Measurements from ENCODE around the gene SYF2.
"Not testable (repeated sequence)": the region's sequence is repeated elsewhere in the genome, so short reads cannot be mapped to it uniquely, and the experiment has no call there.

The SYF2 gene

GRCh38 chr1:25232027-25232865 is at the start of gene SYF2:
SYF2 (minus strand) TSS chr1:25232502; CDS start chr1:25232467, 35 bp downstream.
- DNase-seq, result peak; percentile 95

GRCh38 chr1:25279693-25280111 is 47.4 kb upstream of the SYF2 start:
- not testable (repeated sequence) for DNase-seq

- DNase-seq, result not testable (repeated sequence)
These were observed 46.5 kb upstream of the SYF2 start for GRCh38 chr1:25278790-25279189.

GRCh38 chr1:25278358-25278757 is 46.1 kb upstream of the SYF2 start:
- DNase-seq, result not testable (repeated sequence)

- DNase-seq, result not testable (repeated sequence)
These were observed 45.0 kb upstream of the SYF2 start for GRCh38 chr1:25277295-25277694.

- not testable (repeated sequence) for DNase-seq
These were observed 43.3 kb upstream of the SYF2 start for GRCh38 chr1:25275648-25276047.

GRCh38 chr1:25272238-25272637 is 39.9 kb upstream of the SYF2 start, which contains the start of gene RHD:
RHD (plus strand) TSS chr1:25272509; CDS start chr1:25272548, 39 bp downstream.
- DNase-seq, result not testable (repeated sequence)

- not testable (repeated sequence) for DNase-seq
These were observed 36.0 kb upstream of the SYF2 start for GRCh38 chr1:25268143-25268760.

- peak; percentile 72 for DNase-seq
These were observed 35.2 kb upstream of the SYF2 start for GRCh38 chr1:25267288-25268142.

- DNase-seq, result not testable (repeated sequence)
These were observed 34.4 kb upstream of the SYF2 start for GRCh38 chr1:25266554-25267287.

GRCh38 chr1:25260336-25260735 is 28.0 kb upstream of the SYF2 start:
- not testable (repeated sequence) for DNase-seq

- DNase-seq, result not testable (repeated sequence)
These were observed 27.5 kb upstream of the SYF2 start for GRCh38 chr1:25259813-25260212.

GRCh38 chr1:25257196-25257595 is 24.9 kb upstream of the SYF2 start:
- no peak for DNase-seq

- DNase-seq, result no peak
These were observed 24.3 kb upstream of the SYF2 start for GRCh38 chr1:25256578-25256965.

GRCh38 chr1:25255706-25256577 is 23.6 kb upstream of the SYF2 start:
- DNase-seq, result no peak

GRCh38 chr1:25253911-25254310 is 21.6 kb upstream of the SYF2 start:
- no peak for DNase-seq

GRCh38 chr1:25247829-25248754 is 15.8 kb upstream of the SYF2 start:
- no peak for DNase-seq

GRCh38 chr1:25247024-25247828 is 14.9 kb upstream of the SYF2 start, which contains the start of gene RSRP1:
RSRP1 (minus strand) TSS chr1:25247454; CDS start chr1:25246963, 491 bp downstream.
- DNase-seq, result peak; percentile 100

GRCh38 chr1:25246600-25247023 is 14.3 kb upstream of the SYF2 start:
- peak; percentile 34 for DNase-seq
